Measurements from ENCODE around the gene SLC6A11. TPM values are rescaled to one million over a fixed set of nuclear protein-coding genes. Genes with fewer than 3 reads are reported as not detected.

Gene SLC6A11
- total RNA-seq, 4 donors from 2014 or later, result 0.05 TPM; not detected in 3

- H3K9me3 ChIP-seq, result no peaks in the 10 kb centered on the region
- H3K27ac ChIP-seq, result peak overlapping the region in 1 of 4 donors; percentile 7
- 80% methylated on average over 1 of the region's 1 CpG; no CpG with 5 or more reads in 1 of the 2 donors for whole genome bisulfite sequencing, 2 donors (ENCODE audit: low coverage in 1 of 2)
- H3K27me3 ChIP-seq, result peaks cover 25% of the 10 kb centered on the region
- peaks cover 0 to 11% (median 4%) of the 10 kb centered on the region in 3 donors for H3K4me1 ChIP-seq
- no peak overlapping the region for H3K4me3 ChIP-seq
- no peak for TF ChIP-seq POLR2AphosphoS5 (IDR thresholded peaks at IDR 0.05)
- H3K36me3 ChIP-seq, result no peaks in the 10 kb centered on the region
- ATAC-seq, result no peak
These were observed 117.4 kb downstream of the SLC6A11 start for GRCh38 chr3:10933470-10933804.

GRCh38 chr3:10933805-10934481 lies 117.9 kb downstream of the SLC6A11 start:
- Histone ChIP-seq H3K36me3 (no peaks in the 10 kb centered on the region), H3K9me3 (no peaks in the 10 kb centered on the region), H3K4me3 (no peak overlapping the region), H3K4me1 (peaks cover 0 to 11% (median 4%) of the 10 kb centered on the region in 3 donors), H3K27me3 (peaks cover 25% of the 10 kb centered on the region), H3K27ac (peak overlapping the region in 2 of 4 donors; percentile 3 to 7)
- 10 to 55% methylated on average over 3 to 4 of the region's 19 CpGs for WGBS, 2 donors (ENCODE audit: low coverage in 1 of 2)
- TF ChIP-seq CTCF (IDR thresholded peaks at IDR 0.05) (no peak), POLR2AphosphoS5 (IDR thresholded peaks at IDR 0.05) (no peak), POLR2A (IDR thresholded peaks at IDR 0.05) (no peak), EP300 (IDR thresholded peaks at IDR 0.05) (no peak)
- ATAC-seq, result peak; percentile 60

GRCh38 chr3:10935028-10935427 lies 119.0 kb downstream of the SLC6A11 start:
- Histone ChIP-seq H3K4me3 (no peak overlapping the region), H3K27me3 (peaks cover 30% of the 10 kb centered on the region), H3K9me3 (no peaks in the 10 kb centered on the region), H3K36me3 (no peaks in the 10 kb centered on the region), H3K27ac (no peak overlapping the region), H3K4me1 (peaks cover 0 to 11% (median 4%) of the 10 kb centered on the region in 3 donors)
- TF ChIP-seq POLR2AphosphoS5 (IDR thresholded peaks at IDR 0.05) (no peak), CTCF (IDR thresholded peaks at IDR 0.05) (no peak)
- no peak for ATAC-seq
- 94 to 100% methylated on average over 1 to 6 of the region's 12 CpGs for WGBS, 2 donors (ENCODE audit: low coverage in 1 of 2)

- Histone ChIP-seq H3K4me3 (no peak overlapping the region), H3K9me3 (no peaks in the 10 kb centered on the region), H3K27me3 (peaks cover 30% of the 10 kb centered on the region), H3K36me3 (no peaks in the 10 kb centered on the region), H3K4me1 (peaks cover 0 to 11% (median 4%) of the 10 kb centered on the region in 3 donors), H3K27ac (no peak overlapping the region)
- ATAC-seq, result no peak
- no peak for TF ChIP-seq EP300 (IDR thresholded peaks at IDR 0.05)
- TF ChIP-seq CTCF (IDR thresholded peaks at IDR 0.05), result no peak
- no peak for TF ChIP-seq POLR2AphosphoS5 (IDR thresholded peaks at IDR 0.05)
- TF ChIP-seq POLR2A (IDR thresholded peaks at IDR 0.05), result no peak
- 74 to 84% methylated on average over 6 to 7 of the region's 9 CpGs for WGBS, 2 donors (ENCODE audit: low coverage in 1 of 2)
These were observed 120.0 kb downstream of the SLC6A11 start for GRCh38 chr3:10935846-10936631.

GRCh38 chr3:10936686-10937085 lies 120.7 kb downstream of the SLC6A11 start:
- Histone ChIP-seq H3K4me1 (peaks cover 0 to 11% (median 4%) of the 10 kb centered on the region in 3 donors), H3K9me3 (no peaks in the 10 kb centered on the region), H3K27me3 (peaks cover 28% of the 10 kb centered on the region), H3K4me3 (no peak overlapping the region), H3K36me3 (no peaks in the 10 kb centered on the region), H3K27ac (no peak overlapping the region)
- 100% methylated on average over 1 of the region's 7 CpGs; no CpG with 5 or more reads in 1 of the 2 donors for WGBS, 2 donors (ENCODE audit: low coverage in 1 of 2)
- TF ChIP-seq CTCF (IDR thresholded peaks at IDR 0.05) (no peak), EP300 (IDR thresholded peaks at IDR 0.05) (no peak), POLR2A (IDR thresholded peaks at IDR 0.05) (no peak), POLR2AphosphoS5 (IDR thresholded peaks at IDR 0.05) (no peak)
- no peak for ATAC-seq

All from gastroesophageal sphincter (tissue), 4 donors.